ENCODE measurements around the gene MAP3K14. TPM values are rescaled to one million over a fixed set of nuclear protein-coding genes. Genes with fewer than 3 reads are reported as not detected.

Gene MAP3K14
- total RNA-seq, 1 donor from 2014 or later, result 5.2 TPM

DNA sequence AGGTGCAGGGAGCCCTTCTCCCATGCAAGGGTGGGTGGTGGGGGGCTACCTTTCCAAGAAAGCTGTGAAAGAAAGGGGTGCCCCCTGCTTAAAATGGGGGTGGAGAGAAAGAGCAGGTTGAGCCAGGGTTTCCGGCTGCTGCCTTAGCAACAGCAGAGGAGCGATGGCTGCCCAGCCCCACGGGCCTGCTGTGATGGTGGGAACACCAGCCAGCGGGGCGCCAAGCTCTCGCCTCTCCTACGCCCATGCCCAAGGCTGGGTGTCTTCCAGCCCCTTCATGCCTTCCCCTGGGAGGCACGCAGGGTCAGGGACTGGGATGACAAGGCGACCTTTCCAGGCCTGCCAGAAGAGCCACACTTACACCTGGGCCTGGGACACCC is 92.2 kb downstream of the MAP3K14 start:
- DNase-seq (ENCODE audit: low spot score), result no peak
- Mint-ChIP-seq H3K27ac (ENCODE audit: unreplicated experiment) (no peak overlapping the region), H3K36me3 (ENCODE audit: low read depth) (no peaks in the 10 kb centered on the region), H3K9me3 (ENCODE audit: low read depth) (no peaks in the 10 kb centered on the region), H3K4me3 (ENCODE audit: unreplicated experiment) (no peak overlapping the region), H3K27me3 (ENCODE audit: low read depth) (peaks cover 5% of the 10 kb centered on the region), H3K4me1 (ENCODE audit: low read depth) (peaks cover 4% of the 10 kb centered on the region)
- TF ChIP-seq, protein P1, sequence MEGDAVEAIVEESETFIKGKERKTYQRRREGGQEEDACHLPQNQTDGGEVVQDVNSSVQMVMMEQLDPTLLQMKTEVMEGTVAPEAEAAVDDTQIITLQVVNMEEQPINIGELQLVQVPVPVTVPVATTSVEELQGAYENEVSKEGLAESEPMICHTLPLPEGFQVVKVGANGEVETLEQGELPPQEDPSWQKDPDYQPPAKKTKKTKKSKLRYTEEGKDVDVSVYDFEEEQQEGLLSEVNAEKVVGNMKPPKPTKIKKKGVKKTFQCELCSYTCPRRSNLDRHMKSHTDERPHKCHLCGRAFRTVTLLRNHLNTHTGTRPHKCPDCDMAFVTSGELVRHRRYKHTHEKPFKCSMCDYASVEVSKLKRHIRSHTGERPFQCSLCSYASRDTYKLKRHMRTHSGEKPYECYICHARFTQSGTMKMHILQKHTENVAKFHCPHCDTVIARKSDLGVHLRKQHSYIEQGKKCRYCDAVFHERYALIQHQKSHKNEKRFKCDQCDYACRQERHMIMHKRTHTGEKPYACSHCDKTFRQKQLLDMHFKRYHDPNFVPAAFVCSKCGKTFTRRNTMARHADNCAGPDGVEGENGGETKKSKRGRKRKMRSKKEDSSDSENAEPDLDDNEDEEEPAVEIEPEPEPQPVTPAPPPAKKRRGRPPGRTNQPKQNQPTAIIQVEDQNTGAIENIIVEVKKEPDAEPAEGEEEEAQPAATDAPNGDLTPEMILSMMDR (IDR thresholded peaks at IDR 0.05), result no peak

DNA sequence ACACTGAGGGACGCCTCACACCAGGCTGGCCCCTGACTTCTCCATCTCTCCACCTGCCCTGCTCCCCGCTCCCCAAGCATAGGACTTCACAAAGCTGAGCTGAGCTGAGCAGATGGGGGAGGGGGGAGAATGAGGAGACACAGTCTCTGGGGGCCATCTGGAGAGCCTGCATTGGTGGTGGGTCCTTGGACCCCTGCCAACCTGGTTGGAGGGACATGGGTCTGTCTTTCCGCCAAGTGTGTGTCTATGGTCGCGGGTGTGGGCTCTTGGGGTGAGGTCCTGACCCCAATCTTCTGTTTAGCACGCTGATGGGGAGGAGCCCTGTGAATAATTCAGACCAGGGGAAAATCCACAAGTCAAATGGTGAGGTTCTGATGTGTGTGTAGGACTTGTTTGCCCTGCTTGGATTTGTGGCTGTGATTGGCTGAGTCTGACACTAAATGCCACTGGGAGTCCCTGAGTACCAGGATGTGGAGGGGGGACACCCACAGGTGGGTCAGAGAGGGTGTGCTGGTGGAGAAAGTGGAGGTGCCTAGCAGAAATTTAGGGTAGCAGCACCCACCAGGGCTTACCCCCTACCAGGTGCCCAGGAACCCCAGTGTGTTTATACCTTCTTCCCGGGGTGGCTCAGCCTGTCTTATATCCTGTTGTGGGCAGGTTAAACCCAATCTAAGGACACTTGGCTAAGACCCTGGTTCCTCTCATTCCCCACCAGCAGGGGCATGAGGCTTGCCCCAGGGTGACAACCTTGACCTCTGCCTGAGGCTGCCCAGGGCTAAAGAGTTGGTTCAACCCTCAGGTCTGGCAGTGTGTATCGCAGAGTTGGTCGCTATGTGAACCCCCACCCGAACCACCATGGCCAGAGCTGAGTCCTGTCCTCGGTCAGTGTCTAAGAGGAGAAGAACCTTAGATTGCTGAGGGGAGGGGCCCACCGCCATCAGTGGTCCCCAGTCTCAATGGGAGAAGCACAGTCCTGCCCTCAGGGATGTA is 93.0 kb downstream of the MAP3K14 start:
- Mint-ChIP-seq H3K4me1 (ENCODE audit: low read depth) (peaks cover 5% of the 10 kb centered on the region), H3K9me3 (ENCODE audit: low read depth) (no peaks in the 10 kb centered on the region), H3K4me3 (ENCODE audit: unreplicated experiment) (no peak overlapping the region), H3K27me3 (ENCODE audit: low read depth) (peaks cover 5% of the 10 kb centered on the region), H3K27ac (ENCODE audit: unreplicated experiment) (no peak overlapping the region), H3K36me3 (ENCODE audit: low read depth) (no peaks in the 10 kb centered on the region)
- no peak for DNase-seq (ENCODE audit: low spot score)
- TF ChIP-seq, protein P1 (IDR thresholded peaks at IDR 0.05), result no peak

DNA sequence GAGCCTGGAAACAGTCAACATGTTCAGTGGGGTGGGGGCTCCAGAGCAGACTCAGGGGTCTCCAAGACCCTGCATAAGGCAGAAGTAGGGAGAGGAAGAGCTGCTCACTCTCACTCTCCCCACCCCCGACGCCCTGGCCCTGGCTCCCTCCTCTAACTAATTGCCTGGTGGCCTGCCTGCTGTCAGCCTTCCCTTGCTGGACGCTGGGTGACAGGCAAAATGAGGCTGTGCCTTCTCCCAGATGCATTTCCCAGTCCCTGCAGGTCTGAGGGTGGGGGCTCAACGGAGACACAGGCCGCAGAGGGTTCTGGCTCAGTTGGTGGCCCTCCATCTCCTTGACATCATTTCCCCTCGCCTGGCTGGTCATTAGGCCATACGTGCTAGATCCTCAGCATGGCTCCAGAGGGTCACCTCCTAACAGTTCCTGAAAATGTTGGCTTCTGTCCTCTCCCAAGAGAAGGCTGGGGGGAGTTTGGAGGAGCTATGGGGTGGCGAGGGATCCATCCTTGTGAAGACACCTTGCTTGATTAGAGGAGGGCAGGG is 93.8 kb downstream of the MAP3K14 start:
- peaks cover 5% of the 10 kb centered on the region for H3K27me3 Mint-ChIP-seq (ENCODE audit: low read depth)
- peaks cover 7% of the 10 kb centered on the region for H3K4me1 Mint-ChIP-seq (ENCODE audit: low read depth)
- H3K4me3 Mint-ChIP-seq (ENCODE audit: unreplicated experiment), result peak overlapping the region; percentile 61
- no peak overlapping the region for H3K27ac Mint-ChIP-seq (ENCODE audit: unreplicated experiment)
- TF ChIP-seq, protein P1 (IDR thresholded peaks at IDR 0.05), result no peak
- DNase-seq (ENCODE audit: low spot score), result no peak
- H3K9me3 Mint-ChIP-seq (ENCODE audit: low read depth), result no peaks in the 10 kb centered on the region
- no peaks in the 10 kb centered on the region for H3K36me3 Mint-ChIP-seq (ENCODE audit: low read depth)

DNA sequence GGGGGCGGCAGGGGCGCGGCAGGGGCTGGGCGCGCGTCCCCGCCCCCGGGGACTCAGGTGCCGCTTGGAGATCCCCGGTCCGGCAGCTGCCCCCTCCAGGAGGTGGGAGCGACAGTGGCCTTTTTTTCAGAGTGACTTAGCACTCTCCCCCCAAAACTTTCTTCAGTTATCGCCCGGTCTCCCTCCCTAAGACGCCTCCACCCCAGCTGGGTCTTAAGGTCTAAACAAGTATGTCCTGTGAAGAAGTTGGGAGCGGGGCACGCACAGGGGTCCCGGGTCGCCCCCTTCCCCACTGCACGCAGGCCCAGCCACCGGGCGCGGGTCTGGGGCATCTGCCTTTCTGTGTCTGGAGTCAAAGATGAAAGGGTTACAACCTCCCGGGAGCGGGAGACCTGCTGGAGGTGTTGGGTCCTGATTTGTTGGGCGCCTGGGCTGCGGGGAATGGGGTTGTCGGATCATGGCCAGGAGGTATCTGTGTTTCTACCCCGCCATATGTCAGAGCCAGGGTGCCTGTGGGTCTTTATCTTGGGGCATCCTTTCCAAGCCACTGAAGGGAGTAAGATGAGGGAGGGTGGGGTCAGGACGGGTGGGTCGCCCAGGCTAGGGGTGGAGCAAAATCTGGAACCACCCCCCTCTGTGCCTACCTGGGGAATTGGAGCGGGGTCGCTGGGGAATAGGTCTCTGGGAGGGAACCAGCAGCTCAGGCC is 94.4 kb downstream of the MAP3K14 start:
- Mint-ChIP-seq H3K9me3 (ENCODE audit: low read depth) (no peaks in the 10 kb centered on the region), H3K27me3 (ENCODE audit: low read depth) (peaks cover 5% of the 10 kb centered on the region), H3K36me3 (ENCODE audit: low read depth) (no peaks in the 10 kb centered on the region), H3K27ac (ENCODE audit: unreplicated experiment) (no peak overlapping the region), H3K4me3 (ENCODE audit: unreplicated experiment) (peak overlapping the region; percentile 61), H3K4me1 (ENCODE audit: low read depth) (peaks cover 7% of the 10 kb centered on the region)
- TF ChIP-seq, protein P1 (IDR thresholded peaks at IDR 0.05), result no peak
- no peak for DNase-seq (ENCODE audit: low spot score)

DNA sequence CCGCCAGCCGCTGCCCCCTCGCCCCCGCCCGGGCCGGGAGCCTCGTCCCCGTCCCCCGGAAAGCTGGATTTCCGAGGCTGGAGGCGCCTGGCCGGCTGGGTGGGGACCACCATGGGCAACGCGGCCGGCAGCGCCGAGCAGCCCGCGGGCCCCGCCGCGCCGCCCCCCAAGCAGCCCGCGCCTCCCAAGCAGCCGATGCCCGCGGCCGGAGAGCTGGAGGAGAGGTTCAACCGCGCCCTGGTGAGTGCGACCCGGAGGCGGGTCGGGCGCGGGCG is 94.9 kb downstream of the MAP3K14 start:
- H3K4me1 Mint-ChIP-seq (ENCODE audit: low read depth), result peaks cover 7% of the 10 kb centered on the region
- H3K9me3 Mint-ChIP-seq (ENCODE audit: low read depth), result no peaks in the 10 kb centered on the region
- peaks cover 5% of the 10 kb centered on the region for H3K27me3 Mint-ChIP-seq (ENCODE audit: low read depth)
- no peaks in the 10 kb centered on the region for H3K36me3 Mint-ChIP-seq (ENCODE audit: low read depth)
- no peak overlapping the region for H3K27ac Mint-ChIP-seq (ENCODE audit: unreplicated experiment)
- DNase-seq (ENCODE audit: low spot score), result no peak
- TF ChIP-seq, protein P1 (IDR thresholded peaks at IDR 0.05), result no peak
- H3K4me3 Mint-ChIP-seq (ENCODE audit: unreplicated experiment), result no peak overlapping the region
